BLaER1 (cell line): ENCODE results near the gene MPP3.
"Not testable (repeated sequence)": the region's sequence is repeated elsewhere in the genome, so short reads cannot be mapped to it uniquely, and the experiment has no call there.

Experiments used
- H3K27ac ChIP-seq: shearing (Covaris generic); formaldehyde crosslinking; 2 replicates; pipeline ENCODE4 v1.8.1; 2022
- H3K27me3 ChIP-seq: shearing (Covaris generic); formaldehyde crosslinking; 2 replicates; pipeline ENCODE4 v1.8.1; 2022
- H3K36me3 ChIP-seq: shearing (Covaris generic); formaldehyde crosslinking; 2 replicates; pipeline ENCODE4 v1.8.1; 2022
- H3K4me1 ChIP-seq: shearing (Covaris generic); formaldehyde crosslinking; 2 replicates; pipeline ENCODE4 v1.8.1; 2022
- H3K4me2 ChIP-seq: shearing (Covaris generic); formaldehyde crosslinking; 2 replicates; pipeline ENCODE4 v1.8.1; 2022
- H3K4me3 ChIP-seq: shearing (Covaris generic); formaldehyde crosslinking; 2 replicates; pipeline ENCODE4 v1.8.1; 2022
- H3K9ac ChIP-seq: shearing (Covaris generic); formaldehyde crosslinking; 2 replicates; pipeline ENCODE4 v1.8.1; 2022
- H3K9me3 ChIP-seq: shearing (Covaris generic); formaldehyde crosslinking; 2 replicates; pipeline ENCODE4 v1.8.1; 2022
- H4K20me1 ChIP-seq: shearing (Covaris generic); formaldehyde crosslinking; 2 replicates; pipeline ENCODE4 v1.8.1; 2022
- Cebpa-rat ChIP-seq: shearing (Covaris generic); IDR thresholded peaks from 2 replicates; pipeline ENCODE4 v1.8.1; 2022

The MPP3 gene

DNA sequence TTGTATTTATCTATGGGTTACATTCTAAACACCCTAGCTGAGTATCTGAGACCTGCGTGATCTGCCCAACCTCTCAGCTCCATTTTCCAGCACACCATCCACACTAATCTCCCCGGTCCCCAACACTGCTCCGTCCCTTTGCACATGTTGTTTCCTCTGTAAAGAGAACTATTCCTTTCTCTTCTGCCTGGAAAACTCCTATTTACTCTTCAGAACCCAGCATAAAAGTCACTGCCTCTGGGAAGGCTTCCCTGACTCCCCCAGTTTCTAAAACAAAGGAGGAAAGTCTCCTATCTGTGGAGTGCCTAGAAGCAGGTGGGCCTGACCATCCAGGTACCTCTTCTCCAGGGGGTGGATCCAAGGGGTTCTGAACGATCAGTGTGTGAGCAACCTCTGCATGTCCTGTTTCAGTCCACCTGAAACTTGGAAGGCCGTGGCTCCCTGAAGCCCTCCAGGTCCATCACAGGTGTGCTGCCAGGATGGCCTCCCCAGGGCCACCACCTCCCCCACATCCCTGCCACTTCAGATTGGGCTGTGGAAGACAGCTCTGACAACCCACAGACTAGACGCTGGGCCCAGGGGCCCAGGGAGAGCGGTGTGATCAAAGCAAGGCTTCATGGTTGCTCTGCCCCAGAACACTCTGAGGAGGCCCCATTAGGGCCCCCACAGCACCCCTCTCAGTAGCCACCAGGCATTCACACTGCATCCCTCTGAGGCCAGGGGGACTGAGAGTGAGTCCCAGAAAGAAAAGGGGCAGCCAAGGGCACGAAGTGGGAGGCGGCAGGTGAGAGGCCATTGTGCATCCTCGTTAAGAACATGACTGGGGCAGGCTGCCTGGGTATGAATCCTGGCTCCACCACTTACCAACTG is 20.3 kb downstream of the MPP3 start:
- no peaks in the 10 kb centered on the region for H3K4me1 ChIP-seq
- TF ChIP-seq Cebpa-rat = no peak
- no peak overlapping the region for H3K27ac ChIP-seq
- no peak overlapping the region for H3K9ac ChIP-seq
- H3K4me3 ChIP-seq = no peak overlapping the region
- no peak overlapping the region for H3K4me2 ChIP-seq
- no peaks in the 10 kb centered on the region for H3K9me3 ChIP-seq
- H4K20me1 ChIP-seq = no peaks in the 10 kb centered on the region
- peaks cover 8% of the 10 kb centered on the region for H3K36me3 ChIP-seq
- H3K27me3 ChIP-seq = no peaks in the 10 kb centered on the region

DNA sequence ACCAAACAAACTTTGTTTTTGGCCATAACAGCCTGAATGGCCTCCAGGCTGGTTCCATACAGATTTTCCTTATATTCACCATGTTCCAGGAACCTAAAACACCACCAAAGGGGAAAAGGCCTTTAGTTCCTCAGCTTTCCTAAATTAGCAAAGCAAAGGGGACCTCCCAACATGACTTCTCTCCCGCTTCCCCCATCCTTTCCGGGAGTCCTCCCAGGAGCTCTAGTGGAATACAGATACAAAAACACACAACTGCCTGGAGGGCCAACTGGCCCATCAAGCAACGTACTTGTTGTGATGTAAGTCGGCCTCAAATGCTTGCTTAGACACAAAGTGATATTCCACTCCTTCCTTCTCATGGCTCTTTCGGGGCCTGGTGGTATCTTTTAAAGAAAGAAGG is 22.1 kb downstream of the MPP3 start:
- no peak overlapping the region for H3K27ac ChIP-seq
- H3K4me1 ChIP-seq = no peaks in the 10 kb centered on the region
- no peak overlapping the region for H3K4me3 ChIP-seq
- H3K4me2 ChIP-seq = no peak overlapping the region
- H4K20me1 ChIP-seq = no peaks in the 10 kb centered on the region
- no peak for TF ChIP-seq Cebpa-rat
- no peaks in the 10 kb centered on the region for H3K9me3 ChIP-seq
- no peaks in the 10 kb centered on the region for H3K27me3 ChIP-seq
- H3K36me3 ChIP-seq = peaks cover 8% of the 10 kb centered on the region
- H3K9ac ChIP-seq = no peak overlapping the region

DNA sequence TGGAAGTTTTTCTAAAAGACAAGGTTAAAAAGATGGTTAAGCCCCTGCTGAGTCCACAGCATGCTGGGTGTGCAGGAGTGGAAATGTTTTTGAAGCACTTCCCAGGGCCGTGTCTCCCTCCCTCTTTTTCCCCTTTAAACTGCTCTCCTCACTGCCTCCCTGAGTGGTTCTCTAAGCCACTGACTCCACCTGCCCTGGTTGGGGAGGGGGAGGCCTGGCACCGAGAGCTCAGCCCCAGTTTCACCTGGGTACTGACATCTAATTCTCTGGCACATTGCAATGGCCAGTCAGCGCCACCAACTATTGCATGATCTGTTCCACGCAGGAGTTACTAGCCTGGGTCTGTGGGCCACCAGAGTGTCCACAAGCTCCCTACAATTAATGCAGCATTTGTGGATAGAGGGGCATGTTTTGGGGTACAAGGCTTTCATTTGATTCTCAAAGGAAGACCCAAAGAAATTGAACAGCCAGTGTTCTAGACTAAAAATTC is 22.7 kb downstream of the MPP3 start:
- no peak for TF ChIP-seq Cebpa-rat
- H3K4me3 ChIP-seq = no peak overlapping the region
- H3K4me2 ChIP-seq = no peak overlapping the region
- H3K4me1 ChIP-seq = no peaks in the 10 kb centered on the region
- H3K9ac ChIP-seq = no peak overlapping the region
- H3K27ac ChIP-seq = no peak overlapping the region
- H3K36me3 ChIP-seq = peaks cover 8% of the 10 kb centered on the region
- no peaks in the 10 kb centered on the region for H3K27me3 ChIP-seq
- H4K20me1 ChIP-seq = no peaks in the 10 kb centered on the region
- no peaks in the 10 kb centered on the region for H3K9me3 ChIP-seq

DNA sequence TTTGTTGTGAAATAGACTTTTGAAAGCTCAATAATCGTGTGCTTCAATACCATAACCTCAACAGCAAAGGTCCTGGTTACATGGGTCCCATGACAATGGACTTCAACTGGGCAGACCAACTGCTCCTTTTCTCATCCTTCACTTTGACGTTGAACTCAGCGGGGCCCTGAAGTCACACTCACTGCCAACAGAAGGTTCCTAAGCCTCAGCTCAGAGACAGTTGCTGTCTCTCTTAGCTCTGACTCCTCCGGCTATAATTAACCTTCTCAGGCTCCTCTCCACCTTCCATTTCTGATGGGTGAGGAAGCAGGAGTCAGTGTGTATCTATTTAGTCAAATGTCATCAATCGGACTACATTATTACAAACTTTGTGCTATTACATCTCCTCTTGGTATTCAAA is 23.8 kb downstream of the MPP3 start:
- TF ChIP-seq Cebpa-rat = no peak
- Histone ChIP-seq H3K4me2 (no peak overlapping the region), H3K27ac (no peak overlapping the region), H3K9me3 (no peaks in the 10 kb centered on the region), H3K36me3 (peaks cover 8% of the 10 kb centered on the region), H3K27me3 (no peaks in the 10 kb centered on the region), H3K9ac (no peak overlapping the region), H3K4me1 (no peaks in the 10 kb centered on the region), H4K20me1 (no peaks in the 10 kb centered on the region), H3K4me3 (no peak overlapping the region)

DNA sequence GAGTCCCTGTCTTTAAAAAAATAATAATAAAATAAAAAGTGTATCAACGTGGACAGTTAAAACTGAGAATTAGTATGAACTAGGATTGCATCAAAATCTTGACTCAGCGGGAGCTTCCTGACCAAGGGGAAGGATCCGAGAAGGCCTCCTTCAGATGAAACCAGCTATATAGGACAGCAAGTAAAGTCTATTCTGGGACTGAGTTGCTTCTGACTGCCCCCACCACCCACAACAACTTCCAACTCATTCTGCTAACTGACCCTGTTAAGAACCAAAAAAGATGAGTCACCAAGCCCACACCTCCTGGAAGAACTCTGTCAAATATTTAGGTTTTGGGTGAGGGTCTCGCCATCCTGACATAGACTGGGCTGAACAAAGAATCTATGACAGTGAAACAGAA is 24.9 kb downstream of the MPP3 start:
- no peak for TF ChIP-seq Cebpa-rat
- peaks cover 9% of the 10 kb centered on the region for H3K4me1 ChIP-seq
- no peaks in the 10 kb centered on the region for H4K20me1 ChIP-seq
- no peak overlapping the region for H3K9ac ChIP-seq
- H3K9me3 ChIP-seq = no peaks in the 10 kb centered on the region
- H3K4me3 ChIP-seq = no peak overlapping the region
- no peak overlapping the region for H3K27ac ChIP-seq
- no peaks in the 10 kb centered on the region for H3K36me3 ChIP-seq
- no peaks in the 10 kb centered on the region for H3K27me3 ChIP-seq
- no peak overlapping the region for H3K4me2 ChIP-seq

DNA sequence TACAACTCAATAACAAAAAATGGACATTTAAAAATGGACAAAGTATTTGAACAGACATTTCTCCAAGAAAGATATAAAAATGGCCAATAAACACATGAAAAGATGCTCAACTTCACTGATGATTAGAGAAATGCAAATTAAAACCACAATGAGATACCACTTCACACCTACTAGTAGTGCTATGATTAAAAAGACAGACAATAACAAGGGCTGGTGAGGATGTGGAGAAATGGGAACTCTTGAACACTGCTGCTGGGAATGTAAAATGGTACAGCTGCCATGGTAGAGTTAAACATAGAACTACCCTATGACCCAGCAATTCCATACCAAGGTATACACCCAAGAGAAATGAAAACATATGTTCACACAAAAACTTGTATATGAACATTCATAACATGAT is 27.8 kb downstream of the MPP3 start:
- H3K27me3 ChIP-seq = no peaks in the 10 kb centered on the region
- TF ChIP-seq Cebpa-rat = no peak
- no peak overlapping the region for H3K27ac ChIP-seq
- H3K9me3 ChIP-seq = no peaks in the 10 kb centered on the region
- H3K4me2 ChIP-seq = no peak overlapping the region
- H3K36me3 ChIP-seq = no peaks in the 10 kb centered on the region; the same call in 1 of the 2 replicates
- no peaks in the 10 kb centered on the region for H4K20me1 ChIP-seq
- H3K9ac ChIP-seq = no peak overlapping the region
- H3K4me3 ChIP-seq = no peak overlapping the region
- H3K4me1 ChIP-seq = peaks cover 9% of the 10 kb centered on the region

DNA sequence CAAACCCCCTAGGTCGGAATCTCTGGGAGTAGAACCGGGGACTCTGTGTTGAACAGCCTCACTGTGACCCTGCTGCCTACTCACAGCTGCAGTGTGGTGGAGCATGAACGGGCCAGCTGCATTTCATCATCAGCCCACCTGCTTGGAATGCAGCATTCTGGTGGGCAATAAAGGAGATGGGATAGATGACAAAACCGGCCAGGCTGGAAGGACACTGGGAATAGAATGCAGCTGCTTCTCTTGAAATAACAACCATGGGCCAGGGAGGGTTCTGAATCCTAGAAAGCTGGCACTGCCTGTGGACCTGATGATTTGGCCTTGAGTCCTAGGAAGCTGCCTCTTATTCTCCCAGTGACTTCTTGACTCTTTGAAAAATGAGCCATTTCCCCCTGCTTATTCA is 29.2 kb downstream of the MPP3 start:
- no peak for TF ChIP-seq Cebpa-rat
- Histone ChIP-seq H3K27me3 (no peaks in the 10 kb centered on the region), H3K27ac (no peak overlapping the region)

DNA sequence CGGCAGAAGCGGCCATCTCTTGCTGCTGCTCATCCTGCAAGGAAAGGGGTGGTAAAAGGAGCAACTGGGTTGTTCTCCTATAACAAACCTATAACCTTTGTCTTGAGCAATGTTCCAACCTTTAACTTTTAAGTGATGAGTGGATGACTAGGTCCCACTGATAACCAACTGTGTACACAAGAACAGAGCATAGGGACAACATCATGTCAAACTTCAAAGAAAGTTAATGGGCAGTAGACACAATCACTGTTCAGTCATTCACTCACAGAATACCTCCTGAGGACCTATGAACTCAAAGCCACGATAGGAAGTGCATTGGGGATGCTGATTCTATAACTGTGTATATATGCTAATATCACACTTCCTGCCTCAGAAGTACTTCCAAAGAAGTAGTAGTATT is 31.1 kb downstream of the MPP3 start:
- Histone ChIP-seq H3K4me3 (no peak overlapping the region), H3K36me3 (no peaks in the 10 kb centered on the region; the same call in 1 of the 2 replicates), H3K4me1 (peaks cover 9% of the 10 kb centered on the region), H3K27me3 (no peaks in the 10 kb centered on the region), H4K20me1 (no peaks in the 10 kb centered on the region), H3K9me3 (0 out of 2 replicates have a peak, but pooled peaks cover 4% of the 10 kb centered on the region), H3K4me2 (no peak overlapping the region), H3K27ac (no peak overlapping the region), H3K9ac (no peak overlapping the region)
- no peak for TF ChIP-seq Cebpa-rat

More for the DNA sequence above, 29.2 kb downstream of the MPP3 start:
- Histone ChIP-seq H3K36me3 (no peaks in the 10 kb centered on the region; the same call in 1 of the 2 replicates), H3K4me2 (peak overlapping the region; percentile 4), H3K4me1 (peaks cover 9% of the 10 kb centered on the region), H3K4me3 (no peak overlapping the region), H3K9me3 (no peaks in the 10 kb centered on the region), H3K9ac (no peak overlapping the region), H4K20me1 (no peaks in the 10 kb centered on the region)

DNA sequence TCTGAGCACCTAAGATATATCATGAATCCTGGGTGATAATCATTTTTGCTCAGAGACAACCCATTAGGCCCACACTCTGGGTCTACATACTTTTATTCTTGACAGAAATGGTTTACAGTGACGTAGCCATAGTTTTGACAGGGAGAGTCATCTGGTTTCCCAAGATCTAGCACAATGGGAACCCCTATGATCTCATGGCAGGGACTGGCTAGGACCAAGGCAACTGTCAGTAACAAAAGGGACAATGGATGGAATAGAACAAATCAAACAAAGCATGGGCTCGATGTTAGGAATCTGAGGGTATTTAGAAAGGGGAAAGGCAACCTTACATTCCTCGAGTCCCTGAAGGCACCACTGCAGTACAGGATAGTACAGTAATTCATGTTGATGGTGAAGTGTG is 32.2 kb downstream of the MPP3 start:
- H3K4me2 ChIP-seq = no peak overlapping the region
- no peak overlapping the region for H3K9ac ChIP-seq
- H3K4me3 ChIP-seq = no peak overlapping the region
- H3K27me3 ChIP-seq = no peaks in the 10 kb centered on the region
- no peak overlapping the region for H3K27ac ChIP-seq
- 0 out of 2 replicates have a peak, but pooled peaks cover 4% of the 10 kb centered on the region for H3K9me3 ChIP-seq
- H3K36me3 ChIP-seq = no peaks in the 10 kb centered on the region; the same call in 1 of the 2 replicates
- H4K20me1 ChIP-seq = no peaks in the 10 kb centered on the region
- H3K4me1 ChIP-seq = peaks cover 9% of the 10 kb centered on the region
- TF ChIP-seq Cebpa-rat = no peak

DNA sequence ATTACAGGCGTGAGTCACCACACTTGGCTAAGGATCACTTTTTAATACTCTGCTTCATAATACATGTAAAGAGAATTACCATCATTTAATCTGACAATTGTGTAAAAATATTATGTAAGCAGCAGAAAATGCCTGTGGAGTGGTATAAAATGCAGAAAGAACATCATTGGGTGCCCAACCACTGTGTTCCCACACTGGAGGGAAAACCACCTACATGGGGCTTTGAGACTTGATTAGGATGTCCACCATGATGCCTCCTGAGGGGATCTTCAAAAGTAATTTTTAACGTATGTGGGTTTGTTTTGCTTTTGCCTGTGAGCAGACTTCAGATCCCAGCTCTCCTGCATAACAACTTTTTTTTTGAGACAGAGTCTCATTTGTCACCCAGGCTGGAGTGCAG is 33.9 kb downstream of the MPP3 start:
- no peaks in the 10 kb centered on the region for H3K27me3 ChIP-seq
- no peak for TF ChIP-seq Cebpa-rat
- no peak overlapping the region for H3K4me2 ChIP-seq
- H3K36me3 ChIP-seq = no peaks in the 10 kb centered on the region; the same call in 1 of the 2 replicates
- H3K4me3 ChIP-seq = no peak overlapping the region
- H3K4me1 ChIP-seq = peaks cover 9% of the 10 kb centered on the region
- no peak overlapping the region for H3K9ac ChIP-seq
- no peaks in the 10 kb centered on the region for H4K20me1 ChIP-seq
- no peak overlapping the region for H3K27ac ChIP-seq
- 0 out of 2 replicates have a peak, but pooled peaks cover 4% of the 10 kb centered on the region for H3K9me3 ChIP-seq

DNA sequence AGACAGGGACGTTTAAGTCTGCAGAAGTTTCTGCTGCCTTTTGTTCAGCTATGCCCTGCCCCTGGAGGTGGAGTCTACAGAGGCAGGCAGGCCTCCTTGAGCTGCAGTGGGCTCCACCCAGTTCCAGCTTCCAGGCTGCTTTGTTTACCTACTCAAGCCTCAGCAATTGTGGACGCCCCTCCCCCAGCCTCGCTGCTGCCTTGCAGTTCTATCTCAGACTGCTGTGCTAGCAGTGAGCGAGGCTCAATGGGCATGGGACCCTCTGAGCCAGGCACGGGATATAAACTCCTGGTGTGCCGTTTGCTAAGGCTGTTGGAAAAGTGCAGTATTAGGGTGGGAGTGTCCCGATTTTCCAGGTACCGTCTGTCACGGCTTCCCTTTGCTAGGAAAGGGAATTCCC is 34.9 kb downstream of the MPP3 start:
- not testable (repeated sequence) for H3K27ac ChIP-seq, H3K27me3 ChIP-seq, H3K36me3 ChIP-seq, H3K4me1 ChIP-seq, H3K4me3 ChIP-seq, H3K4me2 ChIP-seq, H3K9ac ChIP-seq, H4K20me1 ChIP-seq, H3K9me3 ChIP-seq

DNA sequence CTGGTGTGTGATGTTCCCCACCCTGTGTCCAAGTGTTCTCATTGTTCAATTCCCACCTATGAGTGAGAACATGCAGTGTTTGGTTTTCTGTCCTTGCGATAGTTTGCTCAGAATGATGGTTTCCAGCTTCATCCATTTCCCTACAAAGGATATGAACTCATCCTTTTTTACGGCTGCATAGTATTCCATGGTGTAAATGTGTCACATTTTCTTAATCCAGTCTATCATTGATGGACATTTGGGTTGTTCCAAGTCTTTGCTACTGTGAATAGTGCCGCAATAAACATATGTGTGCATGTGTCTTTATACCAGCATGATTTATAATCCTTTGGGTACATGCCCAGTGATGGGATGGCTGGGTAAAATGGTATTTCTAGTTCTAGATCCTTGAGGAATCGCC is 40.3 kb downstream of the MPP3 start:
- H3K27ac ChIP-seq, H4K20me1 ChIP-seq, H3K4me1 ChIP-seq, H3K36me3 ChIP-seq, H3K9ac ChIP-seq, H3K9me3 ChIP-seq, H3K4me3 ChIP-seq, H3K27me3 ChIP-seq, H3K4me2 ChIP-seq: not testable (repeated sequence)
